CD14-positive monocyte (primary cell): Measurements from ENCODE around the gene PLA2G2A. TPM values are rescaled to one million over a fixed set of nuclear protein-coding genes. Genes with fewer than 3 reads are reported as not detected.

Experiments used
- DNase-seq, 3 donors: peaks; one replicate each; pipeline ENCODE4 v3.0.0-alpha.2; 2011 to 2022
- H2AFZ ChIP-seq: 2 replicates; pipeline ENCODE4 v1.6.0; 2012; ENCODE audit warnings: mild to moderate bottlenecking, low read depth, low read length, inconsistent platforms; ENCODE audit not compliant: insufficient read depth, poor library complexity, severe bottlenecking
- H3K27ac ChIP-seq, 2 donors: 1 replicate in 1 of 2; 2 replicates in 1 of 2; pipeline ENCODE4 v1.5.1; 2012 to 2013; ENCODE audit warnings: low read length in 2 of 2, control low read depth in 1 of 2, inconsistent platforms in 1 of 2, low read depth in 1 of 2, mild to moderate bottlenecking in 1 of 2
- H3K27me3 ChIP-seq, 2 donors: one replicate each; pipeline versions ENCODE4 v1.6.0 to v1.6.1; 2011 to 2013; ENCODE audit warnings: low read length in 2 of 2; ENCODE audit not compliant: control insufficient read depth in 2 of 2, insufficient read depth in 2 of 2
- H3K36me3 ChIP-seq, 2 donors: replicated peaks in 1 of 2; 1 replicate in 1 of 2; 2 replicates in 1 of 2; pipeline versions ENCODE4 v1.5.1 to v1.6.1; 2012 to 2013; ENCODE audit warnings: low read length in 2 of 2, control low read depth in 1 of 2, inconsistent platforms in 1 of 2, mild to moderate bottlenecking in 1 of 2; ENCODE audit not compliant: insufficient read depth in 2 of 2, control insufficient read depth in 1 of 2
- H3K4me1 ChIP-seq, 2 donors: 1 replicate in 1 of 2; 2 replicates in 1 of 2; pipeline versions ENCODE4 v1.5.1 to v1.6.1; 2012 to 2013; ENCODE audit warnings: low read length in 2 of 2, control low read depth in 1 of 2, inconsistent platforms in 1 of 2, mild to moderate bottlenecking in 1 of 2, moderate library complexity in 1 of 2; ENCODE audit not compliant: insufficient read depth in 2 of 2, control insufficient read depth in 1 of 2
- H3K4me2 ChIP-seq: replicated peaks from 2 replicates; pipeline ENCODE3; 2012; ENCODE audit warnings: low read length, moderate library complexity, mild to moderate bottlenecking; ENCODE audit not compliant: poor library complexity, severe bottlenecking; ENCODE audit errors: extremely low read depth
- H3K4me3 ChIP-seq, 3 experiments: fragments of 200-600 bp in 1 of 3; sonication (generic) in 1 of 3; replicated peaks in 1 of 3; 1 replicate in 2 of 3; 2 replicates in 1 of 3; pipeline ENCODE4 v1.5.1; 2011 to 2013; ENCODE audit warnings: low read length in 3 of 3, mild to moderate bottlenecking in 3 of 3, control low read depth in 2 of 3, low read depth in 2 of 3, inconsistent platforms in 1 of 3, moderate library complexity in 1 of 3
- H3K79me2 ChIP-seq: 2 replicates; pipeline ENCODE4 v1.6.0; 2012; ENCODE audit warnings: mild to moderate bottlenecking, control low read depth, inconsistent platforms, low read length, moderate library complexity; ENCODE audit not compliant: insufficient read depth
- H3K9ac ChIP-seq: 2 replicates; pipeline ENCODE4 v1.6.0; 2017; ENCODE audit warnings: low read length, mild to moderate bottlenecking; ENCODE audit not compliant: insufficient read depth, poor library complexity, severe bottlenecking
- H3K9me3 ChIP-seq, 2 donors: replicated peaks in 1 of 2; 1 replicate in 1 of 2; 2 replicates in 1 of 2; pipeline versions ENCODE4 v1.5.1 to v1.6.1; 2012 to 2013; ENCODE audit warnings: low read length in 2 of 2, control low read depth in 1 of 2; ENCODE audit not compliant: control insufficient read depth in 1 of 2, insufficient read depth in 1 of 2
- H4K20me1 ChIP-seq: 2 replicates; pipeline ENCODE4 v1.6.0; 2012; ENCODE audit warnings: mild to moderate bottlenecking, low read length, control low read depth, moderate library complexity; ENCODE audit not compliant: insufficient read depth
- H3K27ac Mint-ChIP-seq, 7 donors: one replicate each; pipeline ENCODE4 v1.8.0; 2020; ENCODE audit warnings: mild to moderate bottlenecking in 7 of 7, mixed read lengths in 7 of 7, moderate library complexity in 6 of 7, inconsistent platforms in 2 of 7
- H3K27me3 Mint-ChIP-seq, 3 donors: one replicate each; pipeline ENCODE4 v1.8.0; 2021 to 2022; ENCODE audit warnings: low read depth in 3 of 3, mild to moderate bottlenecking in 3 of 3, mixed read lengths in 3 of 3, moderate library complexity in 3 of 3, inconsistent platforms in 1 of 3
- H3K36me3 Mint-ChIP-seq, 2 donors: one replicate each; pipeline ENCODE4 v1.8.0; 2020; ENCODE audit warnings: mixed read lengths in 2 of 2, inconsistent platforms in 1 of 2, mild to moderate bottlenecking in 1 of 2
- H3K4me1 Mint-ChIP-seq: one replicate; pipeline ENCODE4 v1.8.0; 2020; ENCODE audit warnings: mild to moderate bottlenecking, mixed read lengths
- H3K4me3 Mint-ChIP-seq, 2 donors: one replicate each; pipeline ENCODE4 v1.8.0; 2020; ENCODE audit warnings: mild to moderate bottlenecking in 2 of 2, mixed read lengths in 2 of 2, moderate library complexity in 1 of 2
- H3K9me3 Mint-ChIP-seq, 7 donors: one replicate each; pipeline ENCODE4 v1.8.0; 2020 to 2022; ENCODE audit warnings: mixed read lengths in 7 of 7, mild to moderate bottlenecking in 6 of 7, moderate library complexity in 6 of 7, inconsistent platforms in 2 of 7
- CTCF ChIP-seq: fragments of 200-600 bp; IDR thresholded peaks from one replicate; pipeline ENCODE4 v1.8.0; 2022; ENCODE audit warnings: antibody characterized with exemption, mild to moderate bottlenecking
- whole genome bisulfite sequencing: methylation state at CpG from one replicate; pipeline ENCODE4 v1.1.5; 2013; ENCODE audit warnings: missing lambda C conversion rate; ENCODE audit not compliant: insufficient coverage; 5-methylcytosine and 5-hydroxymethylcytosine counted together
- intact Hi-C, 2 donors: fragments of 100-400 bp; cut with micrococcal nuclease; formaldehyde crosslinking; loops; one replicate each; pipeline versions ENCODE4 v1.15.0 to v1.15.1; 2023
- polyA plus RNA-seq, 3 donors: library from polyadenylated mRNA; depleted of rRNA in 1 of 3; unstranded in 2 of 3; stranded (reverse) in 1 of 3; fragments of 300-500 nt in 2 of 3; fragments of >200 nt in 1 of 3; fragmentation: Illumina TruSeq in 2 of 3; gene quantifications; 1 replicate in 2 of 3; 2 replicates in 1 of 3; pipeline ENCODE4 v1.2.3, GENCODE V29; 2012 to 2021

The PLA2G2A gene
- polyA plus RNA-seq, 3 donors = not detected

- WGBS = 78% methylated on average over 2 of the region's 5 CpGs
- no peaks in the 10 kb centered on the region for H3K9me3 ChIP-seq
- Mint-ChIP-seq H3K9me3 (peaks cover 2 to 13% (median 5%) of the 10 kb centered on the region in 7 donors), H3K36me3 (no peaks in the 10 kb centered on the region), H3K27ac (no peak overlapping the region), H3K4me3 (no peak overlapping the region), H3K4me1 (no peaks in the 10 kb centered on the region), H3K27me3 (peaks cover 10 to 19% (median 14%) of the 10 kb centered on the region in 3 donors)
- no peaks in the 10 kb centered on the region for H3K27me3 ChIP-seq
- H3K4me2 ChIP-seq = no peak overlapping the region
- no peaks in the 10 kb centered on the region for H3K36me3 ChIP-seq
- no peak for TF ChIP-seq CTCF
- H3K4me1 ChIP-seq = no peaks in the 10 kb centered on the region
- H2AFZ ChIP-seq = no peak overlapping the region
- H3K4me3 ChIP-seq = no peak overlapping the region
- no peak overlapping the region for H3K9ac ChIP-seq
- intact Hi-C loops = no loop called here
- no peak overlapping the region for H3K27ac ChIP-seq
- H4K20me1 ChIP-seq = no peaks in the 10 kb centered on the region
- no peak for DNase-seq
- H3K79me2 ChIP-seq = no peaks in the 10 kb centered on the region
Measured at GRCh38 chr1:20028125-20028524, 48.7 kb upstream of the PLA2G2A start.

GRCh38 chr1:20017741-20018140 is 38.3 kb upstream of the PLA2G2A start:
- Mint-ChIP-seq H3K4me1 (no peaks in the 10 kb centered on the region), H3K9me3 (peaks cover 4 to 21% (median 14%) of the 10 kb centered on the region in 7 donors), H3K4me3 (no peak overlapping the region), H3K36me3 (no peaks in the 10 kb centered on the region), H3K27ac (no peak overlapping the region), H3K27me3 (peaks cover 1 to 19% (median 5%) of the 10 kb centered on the region in 3 donors)
- no peaks in the 10 kb centered on the region for H3K4me1 ChIP-seq
- H2AFZ ChIP-seq = no peak overlapping the region
- TF ChIP-seq CTCF = no peak
- intact Hi-C loops = no loop called here
- H3K27me3 ChIP-seq = peaks cover 0 to 4% of the 10 kb centered on the region in 2 donors
- WGBS = no CpG with 5 or more reads among the region's 1 CpG
- no peaks in the 10 kb centered on the region for H4K20me1 ChIP-seq
- no peak overlapping the region for H3K4me3 ChIP-seq
- H3K9ac ChIP-seq = no peak overlapping the region
- no peaks in the 10 kb centered on the region for H3K36me3 ChIP-seq
- no peak for DNase-seq
- no peak overlapping the region for H3K27ac ChIP-seq
- no peaks in the 10 kb centered on the region for H3K79me2 ChIP-seq
- peaks cover 4 to 9% of the 10 kb centered on the region in 2 donors for H3K9me3 ChIP-seq
- no peak overlapping the region for H3K4me2 ChIP-seq
